Measurements from ENCODE around the gene IFT52.
"Not testable (repeated sequence)": the region's sequence is repeated elsewhere in the genome, so short reads cannot be mapped to it uniquely, and the experiment has no call there.

The IFT52 gene

GRCh38 chr20:43655176-43655575 is 64.4 kb downstream of the IFT52 start:
- not testable (repeated sequence) for DNase-seq

- no peak for DNase-seq
Measured at GRCh38 chr20:43655937-43656336, 65.2 kb downstream of the IFT52 start.

- DNase-seq = no peak
Measured at GRCh38 chr20:43658069-43658722, 67.5 kb downstream of the IFT52 start.

- no peak for DNase-seq
Measured at GRCh38 chr20:43658723-43659419, 68.1 kb downstream of the IFT52 start.

- DNase-seq = no peak
Measured at GRCh38 chr20:43662943-43663655, 72.4 kb downstream of the IFT52 start.

GRCh38 chr20:43665466-43666176 is 74.9 kb downstream of the IFT52 start:
- DNase-seq = no peak

- no peak for DNase-seq
Measured at GRCh38 chr20:43666376-43667328, 75.9 kb downstream of the IFT52 start, which contains the start of gene MYBL2. Gene MYBL2 (plus strand): TSS chr20:43667114. CDS start chr20:43667284, 170 bp downstream.

- DNase-seq = peak; percentile 42
Measured at GRCh38 chr20:43667341-43668132, 76.8 kb downstream of the IFT52 start.

GRCh38 chr20:43669332-43669731 is 78.6 kb downstream of the IFT52 start:
- no peak for DNase-seq

- DNase-seq = no peak
Measured at GRCh38 chr20:43670423-43670822, 79.7 kb downstream of the IFT52 start.

GRCh38 chr20:43676368-43676767 is 85.6 kb downstream of the IFT52 start:
- no peak for DNase-seq

GRCh38 chr20:43680981-43681380 is 90.2 kb downstream of the IFT52 start:
- no peak for DNase-seq

GRCh38 chr20:43681468-43681942 is 90.8 kb downstream of the IFT52 start:
- DNase-seq = no peak

- DNase-seq = no peak
Measured at GRCh38 chr20:43681991-43682410, 91.3 kb downstream of the IFT52 start.

GRCh38 chr20:43682446-43682845 is 91.7 kb downstream of the IFT52 start:
- DNase-seq = no peak

- no peak for DNase-seq
Measured at GRCh38 chr20:43686820-43687219, 96.1 kb downstream of the IFT52 start.

- no peak for DNase-seq
Measured at GRCh38 chr20:43689165-43689564, 98.4 kb downstream of the IFT52 start.

- DNase-seq = no peak
Measured at GRCh38 chr20:43690943-43691598, 100.3 kb downstream of the IFT52 start.

GRCh38 chr20:43691928-43692524 is 101.3 kb downstream of the IFT52 start:
- DNase-seq = peak; percentile 6

- no peak for DNase-seq
Measured at GRCh38 chr20:43694763-43695162, 104.0 kb downstream of the IFT52 start.
